Ishikawa (cell line): ENCODE data around the gene AGPAT3.

Experiments used
- CEBPB ChIP-seq: IDR thresholded peaks from 2 replicates; pipeline ENCODE4 v1.6.1; 2012
- EGR1 ChIP-seq: IDR thresholded peaks from 2 replicates; pipeline ENCODE4 v1.6.1; 2012
- EP300 ChIP-seq: IDR thresholded peaks from 2 replicates; pipeline ENCODE4 v1.6.1; 2012; ENCODE audit warnings: borderline replicate concordance
- FOXM1 ChIP-seq: IDR thresholded peaks from 2 replicates; pipeline ENCODE4 v1.6.1; 2012; ENCODE audit warnings: low read depth, borderline replicate concordance
- RAD21 ChIP-seq: IDR thresholded peaks from 2 replicates; pipeline ENCODE4 v1.6.1; 2012; ENCODE audit warnings: low read depth
- TEAD4 ChIP-seq: IDR thresholded peaks from 2 replicates; pipeline ENCODE4 v1.6.1; 2012
- YY1 ChIP-seq: IDR thresholded peaks from 2 replicates; pipeline ENCODE4 v1.6.1; 2012; ENCODE audit warnings: low read depth
- TF ChIP-seq, protein P1 (sequence below): IDR thresholded peaks from 2 replicates; pipeline ENCODE4 v1.6.1; 2012; ENCODE audit warnings: low read depth, mild to moderate bottlenecking
- TF ChIP-seq, protein P2 (sequence below): IDR thresholded peaks from 2 replicates; pipeline ENCODE4 v1.6.1; 2012

DNA sequence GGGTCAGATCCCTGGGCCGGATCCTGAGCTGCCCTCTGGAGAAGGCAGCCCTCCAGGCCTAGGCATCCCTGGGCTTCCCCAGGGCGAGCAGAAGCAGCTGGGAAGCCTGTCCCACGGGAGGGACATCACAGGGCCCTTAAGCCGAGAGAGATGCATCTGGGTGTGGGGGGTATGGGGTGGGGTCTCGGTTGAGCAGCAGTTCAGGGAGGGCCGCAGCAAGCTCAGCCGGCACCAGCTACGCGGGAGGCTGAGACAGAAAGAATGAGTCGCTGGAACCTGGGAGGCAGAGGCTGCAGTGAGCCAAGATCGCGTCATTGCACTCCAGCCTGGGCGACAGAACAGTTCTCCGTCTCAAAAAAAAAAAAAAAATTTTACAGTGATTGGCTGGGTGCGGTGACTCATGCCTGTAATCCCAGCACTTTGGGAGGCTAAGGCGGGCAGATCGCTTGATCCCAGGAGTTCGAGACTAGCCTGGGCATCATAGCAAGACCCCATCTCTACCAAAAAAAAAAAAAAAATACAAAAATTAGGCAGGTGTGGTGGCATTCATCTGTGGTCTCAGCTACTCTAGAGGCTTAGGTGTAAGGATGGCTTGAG lies 37.9 kb upstream of the AGPAT3 start:
- TF ChIP-seq, protein P1, sequence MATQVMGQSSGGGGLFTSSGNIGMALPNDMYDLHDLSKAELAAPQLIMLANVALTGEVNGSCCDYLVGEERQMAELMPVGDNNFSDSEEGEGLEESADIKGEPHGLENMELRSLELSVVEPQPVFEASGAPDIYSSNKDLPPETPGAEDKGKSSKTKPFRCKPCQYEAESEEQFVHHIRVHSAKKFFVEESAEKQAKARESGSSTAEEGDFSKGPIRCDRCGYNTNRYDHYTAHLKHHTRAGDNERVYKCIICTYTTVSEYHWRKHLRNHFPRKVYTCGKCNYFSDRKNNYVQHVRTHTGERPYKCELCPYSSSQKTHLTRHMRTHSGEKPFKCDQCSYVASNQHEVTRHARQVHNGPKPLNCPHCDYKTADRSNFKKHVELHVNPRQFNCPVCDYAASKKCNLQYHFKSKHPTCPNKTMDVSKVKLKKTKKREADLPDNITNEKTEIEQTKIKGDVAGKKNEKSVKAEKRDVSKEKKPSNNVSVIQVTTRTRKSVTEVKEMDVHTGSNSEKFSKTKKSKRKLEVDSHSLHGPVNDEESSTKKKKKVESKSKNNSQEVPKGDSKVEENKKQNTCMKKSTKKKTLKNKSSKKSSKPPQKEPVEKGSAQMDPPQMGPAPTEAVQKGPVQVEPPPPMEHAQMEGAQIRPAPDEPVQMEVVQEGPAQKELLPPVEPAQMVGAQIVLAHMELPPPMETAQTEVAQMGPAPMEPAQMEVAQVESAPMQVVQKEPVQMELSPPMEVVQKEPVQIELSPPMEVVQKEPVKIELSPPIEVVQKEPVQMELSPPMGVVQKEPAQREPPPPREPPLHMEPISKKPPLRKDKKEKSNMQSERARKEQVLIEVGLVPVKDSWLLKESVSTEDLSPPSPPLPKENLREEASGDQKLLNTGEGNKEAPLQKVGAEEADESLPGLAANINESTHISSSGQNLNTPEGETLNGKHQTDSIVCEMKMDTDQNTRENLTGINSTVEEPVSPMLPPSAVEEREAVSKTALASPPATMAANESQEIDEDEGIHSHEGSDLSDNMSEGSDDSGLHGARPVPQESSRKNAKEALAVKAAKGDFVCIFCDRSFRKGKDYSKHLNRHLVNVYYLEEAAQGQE: no peak
- no peak for TF ChIP-seq YY1
- no peak for TF ChIP-seq EP300
- TF ChIP-seq FOXM1: no peak
- no peak for TF ChIP-seq EGR1
- no peak for TF ChIP-seq CEBPB
- no peak for TF ChIP-seq RAD21
- TF ChIP-seq, protein P2, sequence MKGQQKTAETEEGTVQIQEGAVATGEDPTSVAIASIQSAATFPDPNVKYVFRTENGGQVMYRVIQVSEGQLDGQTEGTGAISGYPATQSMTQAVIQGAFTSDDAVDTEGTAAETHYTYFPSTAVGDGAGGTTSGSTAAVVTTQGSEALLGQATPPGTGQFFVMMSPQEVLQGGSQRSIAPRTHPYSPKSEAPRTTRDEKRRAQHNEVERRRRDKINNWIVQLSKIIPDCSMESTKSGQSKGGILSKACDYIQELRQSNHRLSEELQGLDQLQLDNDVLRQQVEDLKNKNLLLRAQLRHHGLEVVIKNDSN: no peak
- no peak for TF ChIP-seq TEAD4
